Gastroesophageal sphincter (tissue), 3 donors: ENCODE data around the gene KIAA0825.

Experiments
- CTCF ChIP-seq, 4 experiments: fragments of 200-600 bp in 2 of 4; fragments of 450-650 bp in 2 of 4; sonication (generic) in 1 of 4; IDR thresholded peaks; one replicate each; pipeline ENCODE4 v1.5.1; 2017 to 2019; ENCODE audit warnings: antibody characterized with exemption in 4 of 4, mild to moderate bottlenecking in 2 of 4, moderate library complexity in 2 of 4
- POLR2A ChIP-seq, 2 donors: fragments of 450-650 bp; IDR thresholded peaks; one replicate each; pipeline ENCODE4 v1.6.1; 2017; ENCODE audit warnings: antibody characterized with exemption in 2 of 2, mild to moderate bottlenecking in 2 of 2, moderate library complexity in 1 of 2
- POLR2AphosphoS5 ChIP-seq: sonication (generic); formaldehyde crosslinking; IDR thresholded peaks from one replicate; pipeline ENCODE4 v1.6.1; 2017; ENCODE audit warnings: antibody characterized with exemption

DNA sequence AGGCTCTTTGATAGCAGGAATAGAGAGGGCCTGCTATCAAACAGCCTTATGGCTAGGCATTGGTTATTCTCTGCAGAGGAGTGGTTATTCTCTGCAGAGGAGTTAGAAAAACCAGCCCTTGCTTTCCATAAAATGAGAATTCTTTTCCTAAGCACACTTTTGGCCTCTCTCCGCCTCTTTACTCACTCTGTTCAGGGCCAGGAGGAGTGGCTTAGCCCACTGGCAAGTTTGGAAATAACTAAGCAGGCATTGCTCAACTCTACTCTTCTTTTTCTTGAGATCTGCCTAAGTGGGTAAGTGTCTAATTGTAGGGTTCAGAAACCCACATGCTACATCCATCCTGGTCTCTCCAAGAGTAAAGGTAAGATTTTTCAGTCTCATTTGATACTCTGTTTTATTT lies 341.7 kb downstream of the KIAA0825 start:
- TF ChIP-seq POLR2A (IDR thresholded peaks at IDR 0.05): no peak
- no peak for TF ChIP-seq CTCF (IDR thresholded peaks at IDR 0.05)
- no peak for TF ChIP-seq POLR2AphosphoS5
